ENCODE data around the gene ILKAP.

Gene ILKAP

DNA sequence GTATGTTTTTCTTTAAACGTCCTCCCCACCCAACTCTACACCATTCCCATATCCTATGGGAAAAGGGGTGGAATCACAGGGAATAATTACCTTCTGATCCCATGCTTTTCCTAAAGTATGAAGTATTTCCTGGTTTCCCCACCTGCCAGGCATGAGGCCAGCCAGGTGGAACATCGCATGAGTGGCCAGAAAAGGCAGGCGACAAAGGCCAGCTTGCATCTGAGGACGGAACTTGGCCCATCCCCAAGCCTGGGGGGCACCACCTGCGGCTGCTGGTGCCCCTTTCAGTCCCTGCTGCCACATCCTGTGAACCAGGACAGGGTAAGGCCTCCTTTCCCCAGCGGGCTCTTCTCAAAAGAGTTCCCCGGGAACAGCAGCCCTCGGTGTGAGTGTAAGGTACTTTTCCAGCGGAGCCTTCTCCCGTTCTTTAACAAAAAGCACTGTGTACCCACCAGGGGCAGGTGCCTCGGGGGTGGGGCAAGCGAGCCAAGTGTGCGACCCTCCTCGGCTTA, 45.9 kb downstream of the ILKAP start:
- Mint-ChIP-seq H3K9me3 (peaks cover 5% of the 10 kb centered on the region), H3K36me3 (no peaks in the 10 kb centered on the region), H3K27ac (no peak overlapping the region), H3K4me1 (peaks cover 20% of the 10 kb centered on the region), H3K4me3 (no peak overlapping the region), H3K27me3 (peaks cover 35% of the 10 kb centered on the region)
- no peak for ATAC-seq

GRCh38 chr2:238155761-238156694, 47.5 kb downstream of the ILKAP start:
- Mint-ChIP-seq H3K9me3 (peaks cover 5% of the 10 kb centered on the region), H3K4me1 (peaks cover 20% of the 10 kb centered on the region), H3K4me3 (no peak overlapping the region), H3K27me3 (peaks cover 21% of the 10 kb centered on the region), H3K27ac (no peak overlapping the region), H3K36me3 (no peaks in the 10 kb centered on the region)
- ATAC-seq = no peak

DNA sequence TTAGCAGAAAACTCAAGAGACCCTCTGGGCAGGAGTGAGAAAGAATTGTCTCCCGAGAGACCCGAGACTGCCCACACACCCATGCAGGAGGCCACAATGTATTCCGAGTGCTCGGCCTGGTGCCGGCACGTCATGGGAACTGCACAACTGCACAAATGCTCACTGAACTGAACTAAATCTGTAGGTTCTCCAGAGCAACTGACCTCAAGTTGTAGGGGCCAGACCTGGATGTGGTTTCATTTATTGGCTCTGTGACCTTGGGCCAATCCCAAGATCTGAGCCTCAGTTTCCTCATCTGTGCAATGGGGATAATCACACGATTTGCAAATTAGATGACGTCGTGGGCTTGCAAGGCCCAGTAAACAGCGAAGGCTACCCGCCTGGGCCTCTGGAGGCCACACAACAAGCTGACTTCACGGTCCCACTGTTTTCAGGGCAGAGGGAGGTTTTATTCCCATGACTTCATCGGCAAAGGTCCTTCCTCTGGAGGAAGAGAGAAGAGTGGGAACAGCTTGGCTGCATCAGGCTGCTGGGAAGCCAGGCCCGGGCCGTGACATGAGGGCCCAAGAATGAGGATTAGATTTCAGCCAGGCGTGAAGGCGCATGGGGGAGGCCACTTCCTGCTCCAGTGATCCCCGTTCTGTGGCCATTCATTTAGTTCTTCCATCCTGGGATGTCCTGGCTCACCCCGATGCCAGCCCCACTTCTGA, 48.3 kb downstream of the ILKAP start:
- peaks cover 13% of the 10 kb centered on the region for H3K4me1 Mint-ChIP-seq
- ATAC-seq = no peak
- no peak overlapping the region for H3K4me3 Mint-ChIP-seq
- H3K27me3 Mint-ChIP-seq = peaks cover 14% of the 10 kb centered on the region
- no peaks in the 10 kb centered on the region for H3K36me3 Mint-ChIP-seq
- peaks cover 5% of the 10 kb centered on the region for H3K9me3 Mint-ChIP-seq
- H3K27ac Mint-ChIP-seq = no peak overlapping the region

DNA sequence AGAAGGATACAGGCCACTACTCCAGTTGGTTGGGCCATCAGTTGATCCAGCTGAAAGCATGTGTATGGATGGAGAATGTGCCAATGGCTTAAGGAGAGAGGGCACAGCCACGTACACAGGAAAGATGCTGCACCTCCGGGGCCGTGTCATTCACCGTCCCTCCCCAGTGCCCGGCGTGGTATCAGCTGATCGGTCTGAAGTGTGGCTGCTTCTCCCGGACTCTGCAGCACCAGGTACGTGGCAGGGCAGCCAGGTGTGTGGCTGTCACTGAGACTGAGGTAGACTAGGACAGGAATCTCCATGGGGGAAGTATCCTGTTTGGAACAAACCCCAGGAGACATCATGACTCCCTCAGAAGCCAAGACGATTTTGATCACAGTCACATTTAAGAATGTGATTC, 48.9 kb downstream of the ILKAP start:
- Mint-ChIP-seq H3K36me3 (no peaks in the 10 kb centered on the region), H3K27me3 (peaks cover 8% of the 10 kb centered on the region), H3K9me3 (peaks cover 5% of the 10 kb centered on the region)

GRCh38 chr2:238152771-238153688, 50.5 kb downstream of the ILKAP start:
- H3K4me1 Mint-ChIP-seq = no peaks in the 10 kb centered on the region
- H3K4me3 Mint-ChIP-seq = no peak overlapping the region
- no peaks in the 10 kb centered on the region for H3K27me3 Mint-ChIP-seq
- H3K27ac Mint-ChIP-seq = no peak overlapping the region
- H3K9me3 Mint-ChIP-seq = peaks cover 5% of the 10 kb centered on the region
- no peak for ATAC-seq
- H3K36me3 Mint-ChIP-seq = no peaks in the 10 kb centered on the region

More for the DNA sequence above, 48.9 kb downstream of the ILKAP start:
- peaks cover 6% of the 10 kb centered on the region for H3K4me1 Mint-ChIP-seq
- H3K4me3 Mint-ChIP-seq = no peak overlapping the region
- no peak overlapping the region for H3K27ac Mint-ChIP-seq
- no peak for ATAC-seq

GRCh38 chr2:238151628-238152235, 51.8 kb downstream of the ILKAP start:
- Mint-ChIP-seq H3K27ac (no peak overlapping the region), H3K4me1 (no peaks in the 10 kb centered on the region), H3K36me3 (no peaks in the 10 kb centered on the region), H3K9me3 (peaks cover 5% of the 10 kb centered on the region), H3K4me3 (no peak overlapping the region), H3K27me3 (no peaks in the 10 kb centered on the region)
- no peak for ATAC-seq

DNA sequence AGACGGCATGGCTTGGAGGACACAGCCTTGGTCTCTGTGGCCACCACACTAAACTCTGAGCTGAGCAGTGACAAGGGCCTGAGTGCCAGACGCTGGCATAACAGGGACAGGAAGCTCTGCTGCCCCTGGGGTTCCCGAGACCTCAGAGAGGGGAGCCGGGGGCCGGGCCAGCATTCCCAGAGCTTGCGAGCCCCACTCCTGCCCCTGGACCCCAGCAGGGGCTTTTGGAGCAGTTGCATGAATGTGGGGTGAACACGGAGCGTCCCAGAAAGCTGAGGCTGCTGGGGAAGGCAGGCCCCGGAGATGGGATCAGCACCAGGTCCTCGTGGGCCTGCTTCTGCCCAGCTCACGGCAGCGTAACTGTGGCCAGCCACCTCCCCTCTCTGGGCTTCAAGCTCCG, 52.3 kb downstream of the ILKAP start:
- Mint-ChIP-seq H3K9me3 (peaks cover 5% of the 10 kb centered on the region), H3K4me3 (no peak overlapping the region), H3K36me3 (no peaks in the 10 kb centered on the region), H3K27ac (no peak overlapping the region), H3K27me3 (no peaks in the 10 kb centered on the region), H3K4me1 (no peaks in the 10 kb centered on the region)
- no peak for ATAC-seq

DNA sequence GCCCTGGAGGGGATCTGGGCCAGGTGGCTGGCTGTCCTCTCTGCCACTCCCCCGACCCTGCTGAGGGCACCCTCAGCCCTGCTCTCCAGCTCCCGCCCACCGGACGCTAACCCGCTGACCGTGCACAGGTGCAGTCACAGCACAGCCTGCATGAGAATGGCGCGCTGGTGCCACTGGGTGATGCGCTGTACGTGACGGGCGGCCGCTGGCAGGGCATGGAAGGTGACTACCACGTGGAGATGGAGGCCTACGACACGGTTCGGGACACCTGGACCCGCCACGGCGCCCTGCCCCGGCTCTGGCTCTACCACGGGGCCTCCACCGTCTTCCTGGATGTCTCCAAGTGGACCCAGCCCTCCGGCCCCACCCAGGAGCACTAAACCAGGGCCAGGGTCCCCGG, 52.8 kb downstream of the ILKAP start:
- no peaks in the 10 kb centered on the region for H3K27me3 Mint-ChIP-seq
- no peak overlapping the region for H3K4me3 Mint-ChIP-seq
- no peaks in the 10 kb centered on the region for H3K36me3 Mint-ChIP-seq
- ATAC-seq = peak; percentile 22
- H3K27ac Mint-ChIP-seq = no peak overlapping the region
- H3K4me1 Mint-ChIP-seq = no peaks in the 10 kb centered on the region
- H3K9me3 Mint-ChIP-seq = peaks cover 5% of the 10 kb centered on the region

GRCh38 chr2:238149841-238150572, 53.5 kb downstream of the ILKAP start:
- Mint-ChIP-seq H3K4me3 (no peak overlapping the region), H3K27ac (no peak overlapping the region), H3K9me3 (peaks cover 5% of the 10 kb centered on the region), H3K4me1 (no peaks in the 10 kb centered on the region), H3K27me3 (no peaks in the 10 kb centered on the region), H3K36me3 (no peaks in the 10 kb centered on the region)
- ATAC-seq = peak; percentile 5

GRCh38 chr2:238148981-238149380, 54.5 kb downstream of the ILKAP start:
- no peak overlapping the region for H3K27ac Mint-ChIP-seq
- H3K4me1 Mint-ChIP-seq = peaks cover 4% of the 10 kb centered on the region
- H3K9me3 Mint-ChIP-seq = peaks cover under 1% of the 10 kb centered on the region
- no peak for ATAC-seq
- H3K36me3 Mint-ChIP-seq = no peaks in the 10 kb centered on the region
- no peaks in the 10 kb centered on the region for H3K27me3 Mint-ChIP-seq
- H3K4me3 Mint-ChIP-seq = no peak overlapping the region

DNA sequence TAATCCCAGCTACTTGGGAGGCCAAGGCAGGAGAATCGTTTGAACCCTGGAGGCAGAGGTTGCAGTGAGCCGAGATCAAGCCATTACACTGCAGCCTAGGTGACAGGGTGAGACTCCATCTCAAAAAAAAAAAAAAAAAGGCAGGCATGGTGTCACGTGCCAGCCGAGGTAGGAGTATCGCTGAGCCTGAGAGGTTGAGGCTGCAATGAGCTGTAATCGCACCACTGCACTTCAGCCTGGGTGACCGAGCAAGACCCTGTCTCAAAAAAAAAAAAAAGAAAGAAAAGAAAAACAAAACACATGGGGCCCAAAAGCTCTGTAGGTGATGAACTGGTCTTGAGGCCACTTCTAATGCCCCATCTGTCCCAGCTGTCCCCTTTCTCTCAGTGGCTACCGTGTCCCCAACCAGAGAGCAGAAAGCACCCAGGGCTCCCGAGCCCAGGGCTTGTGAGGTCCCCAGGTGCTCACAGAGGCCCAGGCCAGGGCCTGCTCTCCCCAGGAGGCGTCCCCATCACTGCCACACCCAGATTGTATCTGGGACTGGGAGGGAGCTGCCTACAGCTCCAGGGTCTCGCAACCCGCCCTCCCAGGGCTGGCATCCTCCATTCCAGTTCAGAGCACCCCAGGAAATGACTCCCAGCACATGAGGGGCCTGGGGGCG, 56.5 kb downstream of the ILKAP start:
- no peaks in the 10 kb centered on the region for H3K36me3 Mint-ChIP-seq
- H3K4me3 Mint-ChIP-seq = no peak overlapping the region
- peaks cover 10% of the 10 kb centered on the region for H3K4me1 Mint-ChIP-seq
- H3K9me3 Mint-ChIP-seq = no peaks in the 10 kb centered on the region
- ATAC-seq = no peak
- H3K27ac Mint-ChIP-seq = no peak overlapping the region
- H3K27me3 Mint-ChIP-seq = no peaks in the 10 kb centered on the region

GRCh38 chr2:238145851-238146250, 57.6 kb downstream of the ILKAP start:
- Mint-ChIP-seq H3K27ac (no peak overlapping the region), H3K27me3 (no peaks in the 10 kb centered on the region), H3K36me3 (no peaks in the 10 kb centered on the region), H3K4me1 (peaks cover 17% of the 10 kb centered on the region), H3K4me3 (no peak overlapping the region), H3K9me3 (no peaks in the 10 kb centered on the region)
- ATAC-seq = no peak

GRCh38 chr2:238145046-238145445, 58.4 kb downstream of the ILKAP start:
- ATAC-seq = no peak

More at GRCh38 chr2:238145046-238145445, 58.4 kb downstream of the ILKAP start:
- Mint-ChIP-seq H3K27me3 (no peaks in the 10 kb centered on the region), H3K36me3 (no peaks in the 10 kb centered on the region), H3K9me3 (no peaks in the 10 kb centered on the region), H3K4me3 (no peak overlapping the region), H3K4me1 (peaks cover 17% of the 10 kb centered on the region), H3K27ac (no peak overlapping the region)
